ENCODE results near the gene NKAIN4. TPM values are rescaled to one million over a fixed set of nuclear protein-coding genes. Genes with fewer than 3 reads are reported as not detected.

Gene NKAIN4
- total RNA-seq, 4 donors from 2014 or later: not detected

GRCh38 chr20:63243604-63244247, 10.5 kb downstream of the NKAIN4 start:
- ATAC-seq: no peak
- TF ChIP-seq POLR2A (IDR thresholded peaks at IDR 0.05) (no peak), CTCF (IDR thresholded peaks at IDR 0.05 in 4 of 5, conservative IDR thresholded peaks at IDR 0.05 in 1 of 5) (no peak)
- Histone ChIP-seq H3K27me3 (peaks cover 7 to 14% (median 8%) of the 10 kb centered on the region in 3 donors), H3K36me3 (no peaks in the 10 kb centered on the region), H3K4me1 (no peaks in the 10 kb centered on the region), H3K27ac (no peak overlapping the region), H3K4me3 (no peak overlapping the region), H3K9me3 (no peaks in the 10 kb centered on the region)
- no peak for DNase-seq
- in situ Hi-C loops (cut with MboI; ENCODE audit: low sequenced_read_pairs in 4 of 4) (no loop called here), intact Hi-C loops (cut with DNase I; ENCODE audit: low total_unique reads) (no loop called here)

GRCh38 chr20:63242736-63243135, 11.5 kb downstream of the NKAIN4 start:
- no peak for DNase-seq
- Histone ChIP-seq H3K27me3 (peaks cover 0 to 8% (median 6%) of the 10 kb centered on the region in 3 donors), H3K27ac (no peak overlapping the region), H3K4me1 (no peaks in the 10 kb centered on the region), H3K9me3 (no peaks in the 10 kb centered on the region), H3K36me3 (no peaks in the 10 kb centered on the region), H3K4me3 (no peak overlapping the region)
- in situ Hi-C loops (cut with MboI; ENCODE audit: low sequenced_read_pairs in 4 of 4): no loop called here
- no peak for ATAC-seq
- intact Hi-C loops (cut with DNase I; ENCODE audit: low total_unique reads): no loop called here
- TF ChIP-seq CTCF (IDR thresholded peaks at IDR 0.05 in 4 of 5, conservative IDR thresholded peaks at IDR 0.05 in 1 of 5) (no peak), POLR2A (IDR thresholded peaks at IDR 0.05) (no peak)

- no peak overlapping the region for H3K27ac ChIP-seq
- intact Hi-C loops (cut with DNase I; ENCODE audit: low total_unique reads) (no loop called here), in situ Hi-C loops (cut with MboI; ENCODE audit: low sequenced_read_pairs in 4 of 4) (no loop called here)
- no peaks in the 10 kb centered on the region for H3K36me3 ChIP-seq
- TF ChIP-seq CTCF (IDR thresholded peaks at IDR 0.05 in 4 of 5, conservative IDR thresholded peaks at IDR 0.05 in 1 of 5) (no peak), POLR2A (IDR thresholded peaks at IDR 0.05) (no peak)
- H3K4me1 ChIP-seq: no peaks in the 10 kb centered on the region
- ATAC-seq (no peak), DNase-seq (no peak)
- H3K4me3 ChIP-seq: no peak overlapping the region
- H3K27me3 ChIP-seq: peaks cover 0 to 12% (median 0%) of the 10 kb centered on the region in 3 donors
- H3K9me3 ChIP-seq: no peaks in the 10 kb centered on the region
Observed at GRCh38 chr20:63241272-63241671, 13.0 kb downstream of the NKAIN4 start.

GRCh38 chr20:63240004-63240403, 14.3 kb downstream of the NKAIN4 start:
- ATAC-seq (no peak), DNase-seq (no peak)
- in situ Hi-C loops (cut with MboI; ENCODE audit: low sequenced_read_pairs in 4 of 4) (no loop called here), intact Hi-C loops (cut with DNase I; ENCODE audit: low total_unique reads) (no loop called here)
- TF ChIP-seq CTCF (IDR thresholded peaks at IDR 0.05 in 4 of 5, conservative IDR thresholded peaks at IDR 0.05 in 1 of 5) (no peak), POLR2A (IDR thresholded peaks at IDR 0.05) (no peak)
- Histone ChIP-seq H3K9me3 (no peaks in the 10 kb centered on the region), H3K4me1 (no peaks in the 10 kb centered on the region), H3K27ac (no peak overlapping the region), H3K36me3 (no peaks in the 10 kb centered on the region), H3K27me3 (peaks cover 4 to 23% (median 9%) of the 10 kb centered on the region in 3 donors), H3K4me3 (no peak overlapping the region)

- Histone ChIP-seq H3K9me3 (no peaks in the 10 kb centered on the region), H3K4me1 (no peaks in the 10 kb centered on the region), H3K27me3 (peaks cover 10 to 29% (median 15%) of the 10 kb centered on the region in 3 donors), H3K27ac (no peak overlapping the region), H3K4me3 (no peak overlapping the region), H3K36me3 (no peaks in the 10 kb centered on the region)
- ATAC-seq: no peak
- TF ChIP-seq CTCF (IDR thresholded peaks at IDR 0.05 in 4 of 5, conservative IDR thresholded peaks at IDR 0.05 in 1 of 5) (no peak), POLR2A (IDR thresholded peaks at IDR 0.05) (no peak)
- in situ Hi-C loops (cut with MboI; ENCODE audit: low sequenced_read_pairs in 4 of 4) (no loop called here), intact Hi-C loops (cut with DNase I; ENCODE audit: low total_unique reads) (no loop called here)
- DNase-seq: no peak
Observed at GRCh38 chr20:63239431-63239830, 14.8 kb downstream of the NKAIN4 start.

Measured in gastrocnemius medialis (tissue), 4 donors.